T follicular helper cell (primary cell): ENCODE results near the gene TES.
"Not testable (repeated sequence)": the region's sequence is repeated elsewhere in the genome, so short reads cannot be mapped to it uniquely, and the experiment has no call there.

Source experiments
- DNase-seq: peaks from one replicate; pipeline ENCODE4 v3.0.0-alpha.2; 2020; ENCODE audit warnings: low read depth

Gene TES

GRCh38 chr7:116284390-116284789, 74.1 kb downstream of the TES start:
- no peak for DNase-seq

GRCh38 chr7:116285252-116285651, 74.9 kb downstream of the TES start:
- DNase-seq, result no peak

GRCh38 chr7:116290740-116291139, 80.4 kb downstream of the TES start:
- no peak for DNase-seq

- DNase-seq, result no peak
Measured at GRCh38 chr7:116291937-116292336, 81.6 kb downstream of the TES start.

GRCh38 chr7:116292381-116292780, 82.0 kb downstream of the TES start:
- DNase-seq, result no peak

- no peak for DNase-seq
Measured at GRCh38 chr7:116293139-116293538, 82.8 kb downstream of the TES start.

- DNase-seq, result no peak
Measured at GRCh38 chr7:116293633-116294032, 83.3 kb downstream of the TES start.

- DNase-seq, result not testable (repeated sequence)
Measured at GRCh38 chr7:116295903-116296302, 85.6 kb downstream of the TES start.

- no peak for DNase-seq
Measured at GRCh38 chr7:116298055-116298454, 87.7 kb downstream of the TES start.

GRCh38 chr7:116298576-116298975, 88.2 kb downstream of the TES start:
- DNase-seq, result no peak

- DNase-seq, result no peak
Measured at GRCh38 chr7:116305485-116306408, 95.4 kb downstream of the TES start.

GRCh38 chr7:116306409-116307048, 96.2 kb downstream of the TES start:
- DNase-seq, result no peak

GRCh38 chr7:116307253-116307652, 96.9 kb downstream of the TES start:
- DNase-seq, result no peak
